GM12891 (cell line): ENCODE results near the gene F10.

Experiments used
- DNase-seq: peaks from one replicate; pipeline ENCODE4 v3.0.0; 2011; ENCODE audit warnings: low spot score; ENCODE audit not compliant: insufficient read length
- FAIRE-seq: peaks from 2 replicates; lab custom pipeline; 2011; peaks lifted over from hg19 to GRCh38; lab: Jason Lieb, UNC
- PAX5 ChIP-seq: IDR thresholded peaks from 2 replicates; pipeline ENCODE4 v1.6.1; 2011; ENCODE audit warnings: low read length, moderate library complexity, mild to moderate bottlenecking; ENCODE audit not compliant: insufficient read depth, severe bottlenecking
- POLR2A ChIP-seq: IDR thresholded peaks from 2 replicates; pipeline ENCODE4 v1.6.1; 2011; ENCODE audit warnings: low read depth, low read length, control low read depth
- POLR2AphosphoS5 ChIP-seq: IDR thresholded peaks from 2 replicates; pipeline ENCODE4 v1.6.1; 2011; ENCODE audit warnings: low read depth, low read length, control low read depth
- POU2F2 ChIP-seq: IDR thresholded peaks from 2 replicates; pipeline ENCODE4 v1.6.1; 2011; ENCODE audit warnings: low read depth, mild to moderate bottlenecking, control low read depth, low read length, moderate library complexity
- SPI1 ChIP-seq: IDR thresholded peaks from 2 replicates; pipeline ENCODE4 v1.6.1; 2011; ENCODE audit warnings: low read depth, low read length, control low read depth
- TAF1 ChIP-seq: IDR thresholded peaks from 2 replicates; pipeline ENCODE4 v1.6.1; 2011; ENCODE audit warnings: low read depth, low read length, control low read depth

The F10 gene

GRCh38 chr13:113112893-113113845 lies 9.4 kb upstream of the F10 start:
- FAIRE-seq (no peak), DNase-seq (no peak)
- TF ChIP-seq POU2F2 (no peak), POLR2A (no peak), POLR2AphosphoS5 (no peak), PAX5 (no peak), SPI1 (no peak), TAF1 (no peak)

- TF ChIP-seq POLR2A (no peak), POU2F2 (no peak), SPI1 (no peak), PAX5 (no peak), POLR2AphosphoS5 (no peak), TAF1 (no peak)
- FAIRE-seq (no peak), DNase-seq (no peak)
Observed at GRCh38 chr13:113113846-113114271, 8.7 kb upstream of the F10 start.

GRCh38 chr13:113114511-113115362 lies 7.9 kb upstream of the F10 start:
- FAIRE-seq = no peak
- TF ChIP-seq TAF1 (no peak), POLR2A (no peak), POU2F2 (no peak), POLR2AphosphoS5 (no peak), SPI1 (no peak), PAX5 (no peak)
- DNase-seq = no peak

- TF ChIP-seq POLR2AphosphoS5 (no peak), POLR2A (no peak), SPI1 (no peak), POU2F2 (no peak), TAF1 (no peak), PAX5 (no peak)
- DNase-seq (no peak), FAIRE-seq (no peak)
Observed at GRCh38 chr13:113115363-113116205, 7.0 kb upstream of the F10 start.

- DNase-seq = no peak
- FAIRE-seq = no peak
- no peak for TF ChIP-seq POLR2AphosphoS5
- TF ChIP-seq PAX5 = no peak
- no peak for TF ChIP-seq SPI1
- TF ChIP-seq POU2F2 = no peak
- TF ChIP-seq POLR2A = no peak
- TF ChIP-seq TAF1 = no peak
Observed at GRCh38 chr13:113116206-113116800, 6.3 kb upstream of the F10 start.

GRCh38 chr13:113116871-113117271 lies 5.7 kb upstream of the F10 start:
- TF ChIP-seq POLR2AphosphoS5 (no peak), SPI1 (no peak), POLR2A (no peak), PAX5 (no peak), TAF1 (no peak), POU2F2 (no peak)
- FAIRE-seq (no peak), DNase-seq (no peak)

- TF ChIP-seq POLR2AphosphoS5 = no peak
- FAIRE-seq (no peak), DNase-seq (no peak)
Observed at GRCh38 chr13:113117335-113117872, 5.2 kb upstream of the F10 start.

- TF ChIP-seq POU2F2 = no peak
- no peak for TF ChIP-seq PAX5
- no peak for TF ChIP-seq TAF1
- no peak for TF ChIP-seq POLR2A
- TF ChIP-seq SPI1 = no peak
- no peak for TF ChIP-seq POLR2AphosphoS5
- FAIRE-seq = no peak
- DNase-seq = no peak
Observed at GRCh38 chr13:113117911-113118260, 4.7 kb upstream of the F10 start.
